ENCODE results near the gene SFMBT2.
A peak's percentile ranks its signal among the peaks of the same experiment; 100 is the strongest.
"Not testable (repeated sequence)": the region's sequence is repeated elsewhere in the genome, so short reads cannot be mapped to it uniquely, and the experiment has no call there.

SFMBT2 gene

DNA sequence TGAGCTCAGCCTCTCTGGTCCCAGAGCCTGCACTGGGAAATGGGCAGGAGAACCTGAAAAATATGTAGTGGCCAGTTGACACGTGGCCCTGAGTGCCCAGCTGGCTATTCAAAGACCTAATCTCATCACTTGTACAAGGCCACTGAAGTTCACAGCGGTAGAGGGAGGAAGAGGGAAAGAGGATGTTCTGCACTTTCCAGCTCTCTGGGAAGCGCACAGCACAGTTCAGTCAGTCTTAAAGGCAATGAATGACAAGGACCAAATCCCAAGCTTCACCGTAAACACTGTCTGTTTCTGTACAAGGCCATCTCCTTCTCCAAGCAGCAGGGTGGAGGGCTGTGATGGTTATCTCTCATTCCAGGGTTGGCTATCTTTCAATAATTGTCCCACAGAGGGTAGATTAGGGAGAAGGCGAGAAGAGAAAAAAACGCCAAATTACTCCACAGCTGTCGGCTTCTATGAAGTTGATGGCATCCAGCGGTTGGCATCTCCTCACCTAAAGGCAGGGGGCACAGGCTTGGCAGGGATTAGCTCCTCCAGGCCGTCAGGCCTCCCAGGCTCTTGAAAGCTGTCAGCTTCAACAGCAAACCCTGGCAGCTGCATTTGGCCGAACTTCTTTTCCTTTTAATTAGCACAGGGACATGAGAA is 10.6 kb downstream of the SFMBT2 start:
- no peak for DNase-seq

DNA sequence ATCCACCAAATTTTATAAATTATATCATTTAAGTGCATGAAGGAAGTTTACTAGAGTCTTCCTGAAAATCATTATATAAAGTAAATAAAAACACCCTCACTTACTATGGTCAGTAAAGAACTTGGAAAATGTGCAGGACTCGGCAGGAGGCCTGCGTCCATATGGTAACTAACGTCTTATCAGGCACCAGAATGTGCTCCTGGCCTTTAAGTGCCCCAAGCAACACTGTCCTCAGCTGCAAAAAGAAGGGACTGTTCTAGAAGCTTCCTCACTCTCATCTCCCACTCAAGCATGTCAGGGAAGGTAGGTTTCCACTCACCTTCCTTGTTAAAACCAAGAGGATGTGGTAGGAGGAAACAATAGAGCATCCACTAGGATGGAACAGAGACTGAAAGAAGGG is 11.3 kb downstream of the SFMBT2 start:
- no peak for DNase-seq

DNA sequence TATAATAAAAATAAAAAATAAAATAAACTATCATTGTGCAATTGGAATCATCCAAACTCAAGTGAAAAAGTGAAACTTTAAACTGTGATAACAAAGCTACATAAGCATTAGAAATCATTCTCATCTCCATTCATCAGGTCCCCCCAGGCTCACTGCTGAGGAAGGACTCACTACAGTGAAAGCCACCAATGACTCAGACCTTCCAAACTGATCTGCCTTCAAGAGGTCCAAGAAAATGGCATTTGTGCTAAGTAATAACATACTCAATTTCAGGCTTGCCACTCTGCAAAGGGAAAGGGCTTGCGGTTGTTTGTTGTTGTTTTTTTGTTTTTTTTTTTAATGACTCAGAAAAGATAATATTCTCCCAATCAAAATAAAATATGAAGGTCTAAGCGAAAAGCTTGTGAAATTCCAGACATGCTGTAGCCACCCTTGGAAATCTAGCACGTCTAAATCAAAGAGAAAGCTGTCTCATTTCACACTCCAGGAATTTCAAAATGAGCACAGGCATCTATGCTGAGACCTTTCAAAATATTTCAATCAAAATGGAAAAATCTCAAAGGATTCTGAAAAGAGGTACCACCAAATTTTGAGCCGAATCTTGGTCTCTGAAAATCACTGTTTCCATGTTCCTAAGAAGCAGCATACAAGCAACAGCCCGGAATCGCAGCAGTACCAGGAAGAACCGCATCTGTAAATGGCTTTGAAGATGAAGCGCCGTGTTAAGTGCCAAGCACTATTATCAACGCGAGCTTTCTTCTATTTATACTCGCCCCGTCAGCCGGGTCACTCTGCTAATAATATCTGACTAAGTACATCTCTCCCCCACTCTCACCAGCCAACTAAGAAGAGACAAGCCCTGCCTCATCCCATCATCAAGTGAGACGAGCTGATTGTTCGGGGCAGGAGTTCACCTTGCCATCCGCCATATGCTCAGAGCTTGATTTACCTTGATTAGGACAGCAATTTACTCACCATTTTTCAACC is 13.5 kb downstream of the SFMBT2 start:
- DNase-seq = peak; percentile 57

DNA sequence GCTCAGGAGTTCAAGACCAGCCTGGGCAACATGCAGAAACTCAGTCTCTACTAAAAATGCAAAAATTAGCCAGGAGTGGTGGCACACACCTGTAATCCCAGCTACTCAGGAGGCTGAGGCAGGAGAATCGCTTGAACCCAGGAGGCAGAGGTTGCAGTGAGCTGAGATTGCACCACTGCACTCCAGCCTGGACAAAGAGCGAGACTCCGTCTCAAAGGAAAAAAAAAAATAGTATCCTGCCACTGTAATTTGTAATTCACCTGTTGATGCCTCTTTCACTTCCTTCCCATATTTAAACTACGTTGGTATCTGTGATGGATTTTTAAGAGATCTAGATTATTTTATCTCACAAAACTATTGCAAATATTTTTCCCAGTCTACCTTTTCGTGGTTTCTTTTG is 18.5 kb downstream of the SFMBT2 start:
- DNase-seq = not testable (repeated sequence)

DNA sequence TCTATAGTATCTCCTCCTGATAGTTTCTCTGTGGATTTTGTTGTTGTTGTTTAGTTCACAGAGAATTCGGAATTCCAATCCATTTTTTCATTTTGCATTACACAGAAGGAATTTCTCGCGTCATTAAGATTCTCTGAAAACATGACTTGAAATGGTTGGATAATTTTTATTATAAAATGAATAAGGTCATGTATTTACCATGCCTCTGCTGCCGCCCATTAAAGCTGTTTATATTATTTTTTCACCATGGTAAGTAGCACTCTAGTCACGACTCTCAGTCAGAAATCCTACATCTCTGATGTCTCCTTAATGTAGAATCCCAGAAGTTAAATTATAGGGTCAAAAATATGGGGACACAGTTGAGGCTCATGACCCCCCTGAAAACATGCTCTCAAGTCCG is 19.1 kb downstream of the SFMBT2 start:
- no peak for DNase-seq

DNA sequence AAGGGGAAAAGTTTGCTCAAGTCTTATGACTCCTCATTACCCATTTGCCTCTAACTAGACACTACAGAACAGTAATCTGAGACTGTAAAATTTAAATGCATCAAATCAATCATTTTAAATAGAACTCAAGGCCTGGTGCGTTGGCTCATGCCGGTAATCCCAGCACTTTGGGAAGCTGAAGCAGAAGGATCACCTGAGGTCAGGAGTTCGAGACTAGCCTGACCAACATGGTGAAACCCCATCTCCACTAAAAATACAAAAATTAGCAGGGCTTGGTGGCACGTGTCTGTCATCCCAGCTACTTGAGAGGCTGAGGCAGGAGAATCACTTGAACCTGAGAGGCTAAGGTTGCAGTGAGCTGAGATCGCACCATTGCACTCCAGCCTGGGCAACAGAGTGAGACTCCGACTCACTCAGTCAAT is 20.1 kb downstream of the SFMBT2 start:
- DNase-seq = not testable (repeated sequence)

DNA sequence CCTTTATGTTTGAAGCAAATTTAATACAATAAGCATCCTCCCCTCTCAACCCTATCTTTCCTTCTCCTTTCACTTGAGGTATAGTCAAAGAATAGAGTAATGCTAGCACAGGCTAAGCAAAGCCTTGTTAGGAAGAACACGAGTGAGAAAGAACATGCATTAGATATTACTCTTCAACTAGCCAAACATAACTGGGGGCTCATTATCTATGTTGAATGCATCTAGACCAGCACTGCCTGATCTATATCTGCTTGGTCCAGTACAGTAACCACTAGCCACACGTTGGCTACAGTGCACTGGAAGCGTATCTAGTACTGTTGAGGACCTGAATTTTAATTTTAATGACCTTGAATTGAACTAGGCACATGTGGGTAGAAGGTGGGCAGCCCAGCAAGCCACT is 21.0 kb downstream of the SFMBT2 start:
- no peak for DNase-seq

DNA sequence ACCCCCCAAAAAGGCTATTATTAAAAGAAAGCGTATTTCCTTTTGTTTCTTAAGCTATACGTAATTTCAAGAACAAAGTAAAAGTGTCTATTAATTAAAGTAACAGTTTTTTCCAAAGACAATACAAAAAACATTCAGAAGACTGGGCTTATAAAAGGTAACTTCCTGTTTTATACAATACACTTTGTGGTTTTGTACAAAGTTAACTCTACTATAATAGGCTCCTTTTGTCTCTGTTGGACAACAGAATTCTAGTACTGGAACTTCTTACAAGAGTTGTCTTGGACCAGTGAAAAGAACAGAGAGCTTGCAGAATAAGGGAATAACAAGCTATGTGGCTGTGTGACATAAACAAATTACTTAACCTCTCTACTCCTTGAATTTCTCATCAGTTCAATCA is 21.5 kb downstream of the SFMBT2 start:
- no peak for DNase-seq

DNA sequence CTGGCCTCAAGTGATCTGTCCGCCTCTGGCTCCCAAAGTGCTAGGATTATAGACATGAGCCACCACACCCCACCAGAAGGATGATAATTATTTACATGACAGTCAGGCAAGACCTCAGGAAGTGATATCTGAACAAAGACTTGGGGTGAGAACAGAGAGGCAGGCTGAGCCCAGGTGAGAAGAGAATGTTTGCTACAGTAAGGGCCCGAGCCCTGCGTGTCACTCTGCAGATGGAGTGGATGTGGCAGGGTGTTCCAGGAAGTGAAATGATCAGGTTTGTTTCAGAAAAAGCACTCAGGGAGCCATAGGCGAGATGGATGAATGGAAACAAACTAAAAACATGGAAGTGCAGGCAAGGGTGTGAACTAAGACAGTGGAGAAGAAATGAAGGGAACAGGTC is 22.2 kb downstream of the SFMBT2 start:
- DNase-seq = peak; percentile 33

DNA sequence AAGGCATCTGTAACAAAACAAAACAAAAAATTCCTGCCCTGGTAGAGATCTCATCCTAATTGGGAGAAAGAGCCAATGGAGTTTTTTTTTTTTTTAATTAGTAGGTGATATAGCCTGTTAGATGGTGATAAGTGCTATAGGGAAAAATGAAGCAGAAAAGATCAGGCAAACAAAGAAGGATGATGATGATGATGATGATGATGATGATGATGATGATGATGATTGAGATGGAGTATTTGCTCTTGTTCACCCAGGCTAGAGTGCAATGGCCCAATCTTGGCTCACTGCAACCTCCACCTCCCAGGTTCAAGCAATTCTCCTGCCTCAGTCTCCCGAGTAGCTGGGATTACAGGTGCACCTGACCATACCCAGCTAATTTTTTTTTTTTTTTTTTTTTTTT is 22.7 kb downstream of the SFMBT2 start:
- DNase-seq = not testable (repeated sequence)

DNA sequence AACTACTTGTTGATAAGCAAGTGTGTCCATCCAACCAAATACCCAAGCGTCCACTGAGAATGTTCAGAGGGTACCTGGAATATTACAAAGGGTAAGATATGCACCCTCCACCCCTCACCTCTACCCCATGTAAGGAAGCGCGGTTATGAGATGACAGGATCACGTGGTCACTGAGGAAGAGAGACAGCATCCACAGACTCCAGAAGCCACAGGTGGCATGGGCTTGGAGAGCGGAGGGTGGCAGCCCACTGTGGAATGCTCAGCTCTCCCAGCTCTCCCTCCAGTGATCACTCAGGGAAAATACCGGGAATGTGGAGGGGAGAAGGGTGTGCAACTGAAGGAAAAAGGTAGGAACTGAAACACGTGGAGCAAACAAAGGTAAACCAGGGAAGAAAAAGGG is 25.7 kb downstream of the SFMBT2 start:
- no peak for DNase-seq

DNA sequence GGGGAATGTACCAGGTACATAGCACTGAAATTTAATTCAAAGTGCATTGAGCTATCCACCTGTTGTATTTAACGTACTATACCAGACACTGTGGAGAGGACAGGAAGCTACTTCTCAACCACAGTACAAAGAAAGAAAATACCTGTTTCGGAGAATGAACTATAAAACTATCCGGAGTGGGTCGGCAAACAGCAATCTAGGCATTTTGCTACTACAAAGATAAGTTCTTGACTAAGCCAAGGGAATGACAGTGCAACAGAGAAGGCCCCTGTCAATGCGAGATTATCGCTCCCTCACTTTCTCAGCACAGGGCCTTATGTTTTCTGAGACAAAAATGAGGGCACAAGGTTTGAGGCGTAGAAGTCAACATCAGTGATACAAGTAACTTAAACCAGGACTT is 27.4 kb downstream of the SFMBT2 start:
- no peak for DNase-seq

DNA sequence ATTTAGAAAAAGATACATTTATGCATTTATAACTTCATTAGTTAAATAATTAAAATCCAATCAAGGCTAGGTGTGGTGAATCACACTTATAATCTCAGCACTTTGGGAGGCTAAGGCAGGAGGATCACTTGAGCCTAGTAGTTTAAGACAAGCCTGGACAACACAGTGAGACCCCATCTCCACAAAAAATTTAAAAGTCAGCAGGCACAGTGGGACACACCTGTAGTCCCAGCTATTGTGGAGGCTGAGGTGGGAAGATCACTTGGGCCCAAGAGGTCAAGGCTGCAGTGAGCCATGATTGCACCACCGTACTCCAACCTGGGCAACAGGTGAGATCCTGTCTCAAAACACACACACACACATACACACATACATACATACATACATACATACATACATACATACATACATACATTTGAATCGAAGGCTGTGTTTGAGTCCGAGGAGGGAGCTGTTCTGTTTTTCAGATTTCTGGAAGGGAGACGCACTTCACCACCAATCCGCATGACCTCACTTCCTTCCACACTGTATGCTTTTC is 30.1 kb downstream of the SFMBT2 start:
- no peak for DNase-seq

DNA sequence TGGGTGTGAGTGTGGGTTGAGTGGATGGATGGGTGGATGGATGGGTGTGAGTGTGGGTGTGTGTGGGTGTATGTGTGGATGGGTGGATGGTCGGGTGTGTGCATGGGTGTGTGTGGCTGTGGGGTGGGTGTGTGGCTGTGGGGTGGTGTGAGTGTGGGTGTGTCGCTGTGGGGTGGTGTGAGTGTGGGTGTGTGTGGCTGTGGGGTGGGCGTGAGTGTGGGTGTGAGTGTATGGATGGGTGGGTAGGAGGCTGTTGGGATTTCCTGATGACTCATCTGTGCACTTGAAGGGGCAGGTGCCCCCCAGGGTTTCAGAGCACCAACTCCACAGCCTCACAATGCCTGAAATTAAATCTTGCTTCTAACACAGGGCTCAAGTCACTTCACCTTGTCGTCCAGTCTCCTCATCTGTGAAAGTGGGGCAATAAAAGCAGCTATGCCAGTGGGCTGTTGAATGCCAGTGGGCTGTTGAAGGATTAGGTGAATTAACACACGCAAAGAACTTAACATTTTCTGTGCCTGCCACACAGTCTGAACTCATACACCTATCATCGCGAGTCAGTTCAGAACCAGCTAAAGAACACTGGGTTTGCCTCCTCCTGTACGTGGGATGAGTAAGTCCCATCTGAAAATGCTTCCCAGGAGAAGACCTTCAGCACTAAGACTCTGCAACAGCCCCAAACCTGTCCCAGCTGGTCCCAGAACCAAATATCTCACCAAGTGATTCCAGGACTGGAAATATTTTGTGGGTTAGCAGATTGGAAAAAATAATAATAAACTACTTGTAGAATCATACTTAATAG is 32.0 kb downstream of the SFMBT2 start:
- DNase-seq = no peak

DNA sequence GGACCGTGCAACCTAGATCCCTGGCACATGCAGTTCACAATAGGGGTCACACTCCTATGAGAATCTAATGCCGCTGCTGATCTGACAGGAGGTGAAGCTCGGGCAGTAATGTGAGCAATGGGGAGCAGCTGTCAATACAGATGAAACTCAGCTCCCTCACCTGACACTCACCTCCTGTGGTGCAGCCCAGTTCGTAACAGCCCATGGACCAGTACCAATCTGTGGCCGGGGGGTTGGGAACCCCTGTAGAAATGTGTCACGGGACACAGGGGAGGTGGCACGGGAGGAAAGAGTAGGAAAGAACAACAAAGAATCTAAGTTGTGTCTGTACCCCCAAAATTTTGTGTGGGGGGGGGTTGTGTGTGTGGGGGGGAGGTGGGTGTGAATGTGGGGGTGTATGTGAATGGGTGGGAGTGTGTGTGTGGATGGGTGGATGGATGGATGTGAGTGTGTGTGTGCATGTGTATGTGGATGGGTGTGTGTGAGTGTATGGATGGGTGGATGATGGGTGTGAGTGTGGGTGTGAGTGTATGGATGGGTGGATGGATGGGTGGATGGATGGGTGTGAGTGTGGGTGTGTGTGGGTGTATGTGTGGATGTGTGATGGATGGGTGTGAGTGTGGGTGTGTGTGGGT is 33.1 kb downstream of the SFMBT2 start:
- DNase-seq = no peak

DNA sequence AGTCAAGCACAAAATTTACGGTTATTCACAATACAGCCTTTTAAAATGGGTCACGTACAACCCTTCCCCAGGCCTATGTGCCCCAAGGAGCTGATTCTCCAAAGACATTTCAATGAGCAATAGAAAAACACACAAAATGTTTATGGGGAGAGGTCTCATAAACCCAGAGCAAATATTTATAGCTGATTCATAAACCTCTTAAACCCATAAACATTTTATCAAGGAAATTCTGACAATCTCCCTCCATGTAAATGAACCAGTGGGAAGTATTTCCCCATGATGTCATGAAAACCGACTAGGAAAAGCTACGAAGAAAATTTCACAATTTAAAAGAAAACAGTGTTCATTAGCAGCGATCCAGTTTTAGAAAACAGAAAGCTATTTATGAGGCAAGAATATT is 36.0 kb downstream of the SFMBT2 start:
- DNase-seq = no peak

DNA sequence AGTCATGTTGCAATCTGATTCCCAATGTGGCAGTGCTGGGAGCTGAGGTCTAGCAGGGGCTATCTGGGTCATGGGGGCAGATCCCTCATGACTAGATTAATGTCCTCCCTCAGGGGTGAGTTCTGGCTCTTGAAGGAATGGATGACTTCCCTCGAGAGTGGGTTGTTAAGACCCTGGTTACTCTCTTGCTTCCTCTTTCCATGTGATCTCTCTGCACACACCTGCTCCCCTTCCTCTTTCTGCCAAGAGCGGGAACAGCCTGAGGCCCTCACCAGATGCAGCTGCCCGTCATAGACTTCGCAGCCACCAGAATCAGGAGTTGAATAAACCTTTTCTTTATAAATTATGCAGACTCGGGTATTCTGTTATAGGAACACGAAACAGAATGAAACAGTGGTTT is 37.8 kb downstream of the SFMBT2 start:
- DNase-seq = no peak

DNA sequence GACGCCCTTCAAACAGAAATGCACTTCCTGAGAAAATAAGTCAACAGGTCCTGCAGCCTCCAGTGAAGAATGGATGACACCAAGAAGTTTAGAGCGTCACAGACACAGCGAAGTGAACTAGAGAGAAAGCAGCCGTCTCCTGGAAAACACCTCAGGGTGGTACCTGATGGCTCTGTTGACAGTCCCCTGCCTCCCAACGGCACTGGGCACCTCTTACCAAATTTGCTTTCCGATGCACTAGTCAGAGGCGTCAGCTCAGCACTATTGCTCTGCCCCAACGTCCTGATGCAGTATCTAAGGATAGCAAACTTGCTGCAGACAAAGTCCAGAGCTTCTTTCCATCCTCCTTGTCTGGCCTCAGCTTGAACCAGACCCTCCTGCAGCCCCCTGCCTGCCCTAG is 38.3 kb downstream of the SFMBT2 start:
- no peak for DNase-seq

DNA sequence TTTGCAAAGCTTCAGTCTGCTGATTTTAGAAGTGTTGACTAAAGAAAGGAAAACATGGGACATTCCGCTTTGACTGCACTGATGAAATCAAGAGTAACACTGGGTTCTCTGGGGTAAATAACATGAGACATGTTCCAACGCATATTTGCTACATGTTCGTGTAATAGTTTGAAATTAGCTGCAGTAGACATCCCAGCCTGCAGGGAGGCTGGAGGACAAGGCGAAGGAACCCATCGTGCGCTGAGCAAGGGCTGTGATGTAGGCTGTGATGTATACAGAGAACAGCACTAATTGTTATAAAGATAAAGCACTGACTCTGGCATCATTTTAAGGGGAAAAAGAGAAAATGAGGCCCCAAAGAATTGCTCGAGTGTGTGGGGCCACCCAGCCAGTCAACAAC is 40.3 kb downstream of the SFMBT2 start:
- no peak for DNase-seq

DNA sequence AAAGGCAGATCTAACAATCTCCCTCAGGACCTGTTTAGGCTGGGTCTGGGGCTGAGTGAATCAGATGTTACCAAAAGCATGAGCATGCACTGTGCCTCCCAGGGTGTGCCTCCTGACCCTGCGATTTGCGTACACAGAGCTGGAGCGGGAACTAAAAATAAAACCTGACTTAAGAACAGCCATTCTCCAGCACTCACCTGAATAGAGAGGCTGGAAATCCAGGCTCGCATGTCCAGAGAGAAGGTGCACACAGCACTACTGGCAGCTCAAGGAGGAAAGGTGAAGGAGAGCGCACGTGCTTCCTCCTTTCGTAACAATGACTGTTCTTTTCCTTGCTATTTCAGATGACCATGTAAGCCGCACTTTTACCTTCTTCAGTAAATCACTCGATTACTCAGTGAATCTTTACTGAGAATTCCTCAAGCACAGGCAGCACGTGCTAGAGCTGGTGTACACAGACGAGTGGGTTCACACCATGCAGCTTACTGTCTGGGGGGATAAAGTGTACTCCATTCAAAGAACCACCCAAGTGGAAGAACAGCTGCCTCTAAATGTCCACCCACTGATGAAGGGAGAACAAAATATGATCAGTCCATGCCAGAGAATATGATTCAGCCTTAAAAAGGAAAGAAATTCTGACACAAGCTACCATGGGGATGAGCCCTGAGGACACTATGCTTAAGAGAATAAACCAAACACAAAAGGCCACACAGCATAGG is 45.6 kb downstream of the SFMBT2 start:
- no peak for DNase-seq

DNA sequence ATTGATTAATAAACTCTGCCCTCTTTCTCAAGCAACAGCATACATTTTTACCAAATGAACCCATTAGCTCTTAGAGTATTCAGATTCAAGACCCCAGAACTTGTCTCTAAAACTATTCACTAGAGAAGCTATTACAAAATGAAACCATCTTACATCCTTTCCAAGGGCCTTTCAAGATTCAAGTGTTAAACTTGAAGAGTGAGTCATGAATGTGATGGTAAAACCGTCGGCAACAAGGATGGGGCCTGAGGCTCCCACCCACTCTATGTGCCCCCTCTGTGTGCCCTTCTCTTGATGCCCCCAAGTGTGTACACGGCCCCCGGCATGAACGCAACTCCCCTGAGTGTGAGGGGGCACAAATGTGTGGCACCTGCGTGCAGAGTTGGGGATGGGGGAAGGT is 46.4 kb downstream of the SFMBT2 start:
- no peak for DNase-seq

DNA sequence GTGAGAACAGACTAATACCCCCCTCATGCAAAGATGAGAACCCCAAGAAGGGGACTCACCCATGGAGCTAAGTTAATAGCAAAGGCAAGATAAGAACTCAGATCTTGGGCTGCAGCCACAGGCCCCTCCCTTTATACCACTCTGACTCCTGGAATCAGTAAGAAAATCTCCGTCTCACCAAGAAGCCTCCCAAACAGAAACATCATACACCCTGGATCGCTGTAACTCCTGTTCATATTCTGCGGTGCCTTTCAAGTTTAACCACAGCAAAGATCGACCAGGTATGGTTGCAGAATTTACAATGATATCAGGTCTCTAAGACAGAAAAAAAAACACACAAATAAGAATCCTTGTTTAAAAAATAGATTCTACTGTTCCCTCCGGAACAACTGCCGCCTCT is 47.1 kb downstream of the SFMBT2 start:
- DNase-seq = no peak
